Measurements from ENCODE around the gene BCAT1.

BCAT1 gene

DNA sequence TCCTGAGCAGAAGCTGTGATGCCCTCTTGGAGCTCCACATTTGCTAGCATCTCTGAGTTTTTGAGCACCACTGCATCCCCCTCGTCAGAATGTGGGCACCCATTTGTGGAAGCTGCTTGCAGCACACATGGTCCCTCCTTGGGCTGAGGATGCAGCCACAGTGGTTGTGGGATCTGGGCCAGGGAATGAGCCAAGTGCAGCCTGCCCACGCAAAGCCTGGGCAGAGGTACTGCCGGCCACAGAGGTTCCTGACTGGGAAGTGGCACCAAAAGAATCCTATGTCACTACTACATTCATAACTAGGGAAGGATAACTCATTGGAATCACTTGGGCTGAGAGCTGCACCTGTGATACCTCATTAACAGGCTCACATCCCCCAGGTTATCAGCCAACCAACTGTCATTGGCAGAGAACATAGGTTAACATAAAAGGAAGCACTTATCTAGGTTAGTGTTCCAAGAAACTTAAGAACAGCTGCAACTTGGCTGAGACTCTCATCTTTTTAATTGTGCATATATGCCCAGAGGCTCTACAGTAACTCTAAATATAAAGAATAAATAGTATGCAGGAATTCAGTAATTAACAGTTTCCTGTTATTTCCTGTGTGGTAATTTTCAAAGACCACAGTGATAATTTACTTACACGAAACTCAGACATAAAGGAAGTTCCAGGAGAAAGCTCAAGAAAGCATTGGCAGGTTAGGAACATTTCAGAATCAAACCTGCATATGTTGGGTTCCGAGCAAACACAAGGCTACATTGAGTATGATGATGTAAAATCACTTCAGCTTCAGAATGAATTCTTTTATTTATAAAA lies 145.3 kb downstream of the BCAT1 start:
- DNase-seq (ENCODE audit: low spot score): no peak
- no peak for TF ChIP-seq CTCF (IDR thresholded peaks at IDR 0.05; ENCODE audit: extremely low read depth, missing control alignments)

- peak; percentile 19 for DNase-seq (ENCODE audit: low spot score)
- TF ChIP-seq CTCF (IDR thresholded peaks at IDR 0.05; ENCODE audit: extremely low read depth, missing control alignments): no peak
Measured at GRCh38 chr12:24798335-24798734, 150.6 kb downstream of the BCAT1 start.

DNA sequence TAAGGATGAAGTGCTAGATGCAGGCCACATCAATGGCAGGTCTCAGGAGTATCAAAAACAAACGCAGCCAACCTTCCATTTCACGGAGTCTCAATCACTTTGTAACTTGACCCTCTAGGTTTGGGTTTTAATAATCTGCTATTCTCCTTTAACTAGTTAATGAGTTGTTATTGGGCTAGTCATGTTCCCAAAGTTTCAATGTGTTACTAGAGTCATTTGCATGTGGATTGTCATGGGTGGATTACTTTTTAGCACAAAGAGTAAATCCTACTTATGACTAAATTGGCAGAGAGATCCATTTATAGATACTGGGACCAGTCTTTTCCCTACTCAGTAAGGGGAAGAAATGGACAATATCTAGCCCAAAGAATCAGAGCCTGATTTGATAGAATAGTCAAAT lies 151.0 kb downstream of the BCAT1 start:
- TF ChIP-seq CTCF (IDR thresholded peaks at IDR 0.05; ENCODE audit: extremely low read depth, missing control alignments): no peak
- no peak for DNase-seq (ENCODE audit: low spot score)

DNA sequence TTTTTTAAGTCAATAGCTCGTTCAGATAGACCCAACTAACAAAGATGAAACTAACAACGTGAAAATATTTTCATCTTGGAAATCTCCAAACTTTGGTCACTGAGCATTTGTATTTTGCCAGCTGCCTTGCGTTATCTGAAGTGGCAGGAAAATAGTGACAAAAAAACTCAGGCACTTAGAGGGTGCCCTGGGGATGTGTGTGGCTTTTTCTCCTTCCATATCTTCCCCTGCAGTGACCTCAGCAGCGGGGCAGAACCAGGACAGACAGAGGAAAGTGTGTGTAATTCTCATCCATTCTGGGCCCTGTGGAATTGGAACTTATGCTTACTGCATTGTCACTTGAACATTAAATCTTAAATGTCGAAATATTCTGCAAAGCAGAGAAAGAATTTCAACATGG lies 152.0 kb downstream of the BCAT1 start:
- DNase-seq (ENCODE audit: low spot score): no peak
- TF ChIP-seq CTCF (IDR thresholded peaks at IDR 0.05; ENCODE audit: extremely low read depth, missing control alignments): no peak

- no peak for TF ChIP-seq CTCF (IDR thresholded peaks at IDR 0.05; ENCODE audit: extremely low read depth, missing control alignments)
Measured at GRCh38 chr12:24795699-24796347, 153.1 kb downstream of the BCAT1 start.

GRCh38 chr12:24791622-24792021 lies 157.3 kb downstream of the BCAT1 start:
- DNase-seq (ENCODE audit: low spot score): no peak
- TF ChIP-seq CTCF (IDR thresholded peaks at IDR 0.05; ENCODE audit: extremely low read depth, missing control alignments): no peak

More at GRCh38 chr12:24795699-24796347, 153.1 kb downstream of the BCAT1 start:
- DNase-seq (ENCODE audit: low spot score): peak; percentile 7

DNA sequence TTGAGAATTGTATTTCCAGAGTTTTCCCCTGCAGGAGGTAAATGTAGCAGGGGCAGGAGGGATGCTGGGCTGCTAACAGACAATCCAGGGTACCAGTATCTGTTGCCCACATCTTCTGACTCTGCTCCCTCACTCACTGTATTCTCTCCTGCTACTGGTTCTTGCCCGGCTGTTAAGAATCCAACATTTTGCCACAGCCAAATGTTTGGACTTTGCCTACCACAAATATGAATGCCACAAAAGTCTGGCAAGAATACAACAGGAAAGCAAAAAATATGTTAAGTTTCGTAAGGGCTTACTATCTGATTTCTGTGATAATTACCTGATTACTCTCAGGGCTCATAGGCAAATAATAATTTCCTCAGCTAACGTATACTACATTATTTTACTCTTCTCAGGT lies 160.0 kb downstream of the BCAT1 start:
- no peak for TF ChIP-seq CTCF (IDR thresholded peaks at IDR 0.05; ENCODE audit: extremely low read depth, missing control alignments)
- DNase-seq (ENCODE audit: low spot score): no peak
